Measurements from ENCODE around the gene UBE2E1. TPM values are rescaled to one million over a fixed set of nuclear protein-coding genes. Genes with fewer than 3 reads are reported as not detected.
"Not testable (repeated sequence)": the region's sequence is repeated elsewhere in the genome, so short reads cannot be mapped to it uniquely, and the experiment has no call there.

UBE2E1 gene
- total RNA-seq, 2 experiments from 2014 or later: 54.0 to 54.9 TPM

DNA sequence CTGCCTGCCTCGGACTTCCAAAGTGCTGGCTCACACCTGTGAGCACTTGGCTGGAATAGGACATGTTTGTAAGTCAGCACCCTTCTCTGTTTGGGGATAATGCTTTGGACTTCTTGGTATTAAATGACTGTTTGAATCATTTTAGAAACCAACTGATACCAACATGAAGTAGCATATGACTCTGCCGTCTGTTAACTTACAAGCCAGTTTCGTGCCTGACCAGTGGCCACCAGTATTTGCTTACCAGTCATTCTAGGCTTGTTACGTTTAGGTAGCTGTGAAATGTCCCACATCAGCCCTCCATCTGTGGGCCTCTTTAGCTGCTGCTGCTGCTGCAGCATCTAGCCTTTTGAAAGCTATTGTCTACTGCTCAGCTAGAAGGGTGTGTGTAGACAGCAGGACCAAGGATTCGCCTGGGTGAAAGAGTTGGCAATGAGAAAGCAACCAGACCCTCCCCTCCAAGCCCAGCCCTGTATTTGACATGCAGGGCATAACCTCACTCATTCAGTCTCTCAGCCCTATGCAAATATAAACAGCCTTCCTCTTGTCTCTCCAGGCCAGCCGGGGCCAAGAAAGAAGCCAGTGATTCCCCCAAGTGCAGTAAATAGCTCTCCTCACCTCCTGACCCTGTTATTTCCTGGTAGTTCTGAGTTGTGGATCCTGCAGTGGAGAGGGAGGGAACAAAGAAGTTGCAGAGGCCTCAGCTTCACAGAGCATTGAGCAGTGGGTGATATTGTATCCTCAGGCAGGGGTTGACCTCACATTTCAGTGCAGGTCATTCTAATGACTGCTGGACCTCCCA lies 60.0 kb downstream of the UBE2E1 start:
- H3K4me3 Mint-ChIP-seq: no peak overlapping the region
- H3K27ac Mint-ChIP-seq: no peak overlapping the region
- CTCF ChIA-PET: interaction anchor here (1.8 to 2.3 kb wide), 2 partner anchors 11 to 23 kb away, joined by 6 read pairs; no protein-coding TSS in a partner anchor
- no peaks in the 10 kb centered on the region for H3K9me3 Mint-ChIP-seq (ENCODE audit: insufficient read depth)
- peaks cover 4% of the 10 kb centered on the region for H3K36me3 Mint-ChIP-seq (ENCODE audit: low read depth)
- ATAC-seq: no peak
- POLR2A ChIA-PET: no interaction called here
- no peaks in the 10 kb centered on the region for H3K27me3 Mint-ChIP-seq (ENCODE audit: low read depth)
- no peak for DNase-seq
- peaks cover 2% of the 10 kb centered on the region for H3K4me1 Mint-ChIP-seq (ENCODE audit: low read depth)

- Mint-ChIP-seq H3K9me3 (ENCODE audit: insufficient read depth) (no peaks in the 10 kb centered on the region), H3K36me3 (ENCODE audit: low read depth) (peaks cover 4% of the 10 kb centered on the region), H3K27me3 (ENCODE audit: low read depth) (no peaks in the 10 kb centered on the region), H3K4me3 (no peak overlapping the region), H3K27ac (no peak overlapping the region), H3K4me1 (ENCODE audit: low read depth) (peaks cover 2% of the 10 kb centered on the region)
- DNase-seq (no peak), ATAC-seq (no peak)
- CTCF ChIA-PET: interaction anchor here (1.8 kb wide), 1 partner anchor 21 kb away, joined by 6 read pairs; no protein-coding TSS in a partner anchor
- POLR2A ChIA-PET: no interaction called here
Observed at GRCh38 chr3:23867400-23867799, 61.6 kb downstream of the UBE2E1 start.

DNA sequence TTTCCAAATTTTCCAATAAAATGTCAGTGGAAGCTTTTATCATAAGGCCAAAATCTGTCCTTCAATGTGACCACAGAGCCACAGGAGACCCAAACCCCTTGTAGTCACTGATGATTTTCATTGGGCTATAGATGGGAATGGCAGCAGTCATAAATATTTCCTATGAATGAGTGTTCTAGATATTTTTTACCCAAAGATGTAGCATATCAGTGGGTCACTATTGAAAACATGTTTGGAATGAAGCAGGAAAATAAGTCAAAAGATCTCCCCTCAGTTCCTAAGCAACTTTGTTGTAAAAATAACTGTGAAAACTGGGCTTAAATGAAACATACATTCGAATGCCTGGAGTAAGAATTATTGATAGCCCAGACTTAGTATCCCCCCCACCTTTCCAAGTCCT lies 62.1 kb downstream of the UBE2E1 start:
- H3K9me3 Mint-ChIP-seq (ENCODE audit: insufficient read depth): no peaks in the 10 kb centered on the region
- H3K36me3 Mint-ChIP-seq (ENCODE audit: low read depth): peaks cover 4% of the 10 kb centered on the region
- ChIA-PET CTCF (interaction anchor here (1.8 kb wide), 1 partner anchor 21 kb away, joined by 6 read pairs; no protein-coding TSS in a partner anchor), POLR2A (no interaction called here)
- DNase-seq (no peak), ATAC-seq (no peak)
- H3K4me1 Mint-ChIP-seq (ENCODE audit: low read depth): peaks cover 2% of the 10 kb centered on the region
- no peak overlapping the region for H3K4me3 Mint-ChIP-seq
- no peaks in the 10 kb centered on the region for H3K27me3 Mint-ChIP-seq (ENCODE audit: low read depth)
- H3K27ac Mint-ChIP-seq: no peak overlapping the region

GRCh38 chr3:23869977-23870662 lies 64.4 kb downstream of the UBE2E1 start:
- ChIA-PET POLR2A (interaction anchor here (0.6 kb wide), 1 partner anchor 92 kb away, joined by 3 read pairs; no protein-coding TSS in a partner anchor), CTCF (no interaction called here)
- Mint-ChIP-seq H3K36me3 (ENCODE audit: low read depth) (no peaks in the 10 kb centered on the region), H3K4me3 (no peak overlapping the region), H3K27me3 (ENCODE audit: low read depth) (no peaks in the 10 kb centered on the region), H3K27ac (no peak overlapping the region), H3K4me1 (ENCODE audit: low read depth) (no peaks in the 10 kb centered on the region), H3K9me3 (ENCODE audit: insufficient read depth) (no peaks in the 10 kb centered on the region)
- no peak for DNase-seq
- ATAC-seq: no peak

- H3K27ac Mint-ChIP-seq; H3K4me3 Mint-ChIP-seq; H3K9me3 Mint-ChIP-seq (ENCODE audit: insufficient read depth); DNase-seq; H3K27me3 Mint-ChIP-seq (ENCODE audit: low read depth); CTCF ChIA-PET; H3K4me1 Mint-ChIP-seq (ENCODE audit: low read depth); POLR2A ChIA-PET; H3K36me3 Mint-ChIP-seq (ENCODE audit: low read depth); ATAC-seq: not testable (repeated sequence)
Observed at GRCh38 chr3:23870663-23871043, 64.9 kb downstream of the UBE2E1 start.

- not testable (repeated sequence) for H3K4me1 Mint-ChIP-seq (ENCODE audit: low read depth)
Observed at GRCh38 chr3:23871361-23871760, 65.6 kb downstream of the UBE2E1 start.

DNA sequence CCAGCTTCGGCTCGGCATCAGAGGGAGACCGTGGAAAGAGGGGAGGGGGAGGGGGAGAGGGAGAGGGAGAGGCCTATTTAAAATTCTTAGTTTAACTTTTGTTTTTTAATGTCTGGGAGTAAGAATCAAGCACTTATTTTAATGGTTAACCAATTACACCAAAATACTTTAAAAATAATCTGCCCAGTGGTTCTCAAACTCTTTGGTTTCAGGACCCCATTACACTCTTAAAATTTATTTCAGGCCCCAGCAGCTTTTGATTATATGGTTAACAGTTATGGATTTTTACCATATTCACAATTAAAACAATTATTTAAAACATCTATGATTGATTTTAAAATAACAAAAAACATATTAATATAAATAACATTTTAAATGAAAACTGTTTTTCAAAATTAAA lies 66.6 kb downstream of the UBE2E1 start:
- DNase-seq (no peak), ATAC-seq (no peak)
- no peak overlapping the region for H3K27ac Mint-ChIP-seq
- no peak overlapping the region for H3K4me3 Mint-ChIP-seq
- H3K27me3 Mint-ChIP-seq (ENCODE audit: low read depth): no peaks in the 10 kb centered on the region
- no peaks in the 10 kb centered on the region for H3K4me1 Mint-ChIP-seq (ENCODE audit: low read depth)
- CTCF ChIA-PET: no interaction called here
- no peaks in the 10 kb centered on the region for H3K36me3 Mint-ChIP-seq (ENCODE audit: low read depth)
- no peaks in the 10 kb centered on the region for H3K9me3 Mint-ChIP-seq (ENCODE audit: insufficient read depth)
- POLR2A ChIA-PET: no interaction called here

More at GRCh38 chr3:23871361-23871760, 65.6 kb downstream of the UBE2E1 start:
- H3K27ac Mint-ChIP-seq; ATAC-seq; POLR2A ChIA-PET; DNase-seq; H3K27me3 Mint-ChIP-seq (ENCODE audit: low read depth); CTCF ChIA-PET; H3K4me3 Mint-ChIP-seq; H3K36me3 Mint-ChIP-seq (ENCODE audit: low read depth); H3K9me3 Mint-ChIP-seq (ENCODE audit: insufficient read depth): not testable (repeated sequence)

DNA sequence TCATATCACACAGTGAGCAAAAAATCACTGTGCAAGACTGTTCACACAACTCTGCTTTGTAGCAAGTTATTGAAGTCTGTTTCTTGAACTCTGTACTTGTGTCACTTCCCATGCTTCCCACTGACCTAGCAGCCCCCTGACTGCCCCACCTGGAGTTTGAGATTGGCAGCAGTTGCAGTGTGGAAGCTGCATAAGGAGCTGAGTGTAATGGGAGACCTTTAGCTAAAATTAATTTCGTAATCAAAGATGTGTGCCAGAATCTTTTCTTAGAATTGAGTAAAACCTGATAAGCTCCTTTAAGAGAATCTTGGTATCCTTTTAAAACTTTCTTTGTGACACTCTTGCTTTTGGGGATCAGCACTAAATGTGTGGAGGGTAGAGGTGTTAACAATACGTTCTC lies 68.2 kb downstream of the UBE2E1 start:
- Mint-ChIP-seq H3K4me1 (ENCODE audit: low read depth) (no peaks in the 10 kb centered on the region), H3K27me3 (ENCODE audit: low read depth) (no peaks in the 10 kb centered on the region), H3K9me3 (ENCODE audit: insufficient read depth) (no peaks in the 10 kb centered on the region), H3K27ac (no peak overlapping the region), H3K4me3 (no peak overlapping the region), H3K36me3 (ENCODE audit: low read depth) (no peaks in the 10 kb centered on the region)
- ChIA-PET CTCF (interaction anchor here (1.0 to 1.3 kb wide), 2 partner anchors 14 to 40 kb away, joined by 3 to 7 read pairs; no protein-coding TSS in a partner anchor), POLR2A (no interaction called here)
- DNase-seq: no peak
- no peak for ATAC-seq

DNA sequence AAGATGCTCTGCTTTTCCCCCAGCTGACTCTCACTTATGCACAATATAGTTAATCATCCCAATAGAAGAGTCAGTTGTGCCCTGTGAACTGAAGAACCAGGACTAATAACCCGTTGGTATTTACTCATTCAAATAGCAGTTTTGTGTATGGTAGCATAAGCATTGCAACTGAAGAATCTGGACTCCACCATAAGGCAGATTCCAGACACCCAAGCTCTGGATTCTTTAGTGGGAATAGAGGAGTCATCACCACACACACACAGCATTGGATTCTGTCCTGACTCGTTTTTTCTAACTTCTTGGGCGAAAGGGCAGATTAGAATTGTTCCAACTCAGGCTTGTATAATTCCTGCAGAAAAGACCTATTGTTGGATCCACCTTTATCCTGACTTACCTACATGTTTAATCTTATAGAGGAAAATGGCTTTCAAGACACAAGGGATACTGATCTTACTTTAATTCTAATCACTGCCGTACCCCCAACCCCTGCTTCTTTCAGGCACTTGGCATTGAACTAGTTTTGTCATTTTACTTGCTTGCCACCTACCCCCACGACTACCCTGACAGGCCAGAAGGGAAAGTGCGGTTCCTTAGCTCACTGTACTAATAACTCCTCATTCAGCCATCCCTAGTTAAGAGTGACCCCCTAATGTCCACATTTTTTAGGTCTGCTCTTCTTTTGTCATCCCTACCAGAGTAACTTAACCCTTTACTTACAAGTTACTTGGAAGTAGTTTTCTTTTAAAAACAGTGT lies 68.8 kb downstream of the UBE2E1 start:
- ATAC-seq (no peak), DNase-seq (no peak)
- no peaks in the 10 kb centered on the region for H3K9me3 Mint-ChIP-seq (ENCODE audit: insufficient read depth)
- no peaks in the 10 kb centered on the region for H3K36me3 Mint-ChIP-seq (ENCODE audit: low read depth)
- H3K4me3 Mint-ChIP-seq: no peak overlapping the region
- POLR2A ChIA-PET: no interaction called here
- H3K4me1 Mint-ChIP-seq (ENCODE audit: low read depth): no peaks in the 10 kb centered on the region
- H3K27ac Mint-ChIP-seq: no peak overlapping the region
- H3K27me3 Mint-ChIP-seq (ENCODE audit: low read depth): no peaks in the 10 kb centered on the region
- CTCF ChIA-PET: interaction anchor here (1.0 to 1.3 kb wide), 2 partner anchors 14 to 41 kb away, joined by 3 to 7 read pairs; no protein-coding TSS in a partner anchor

DNA sequence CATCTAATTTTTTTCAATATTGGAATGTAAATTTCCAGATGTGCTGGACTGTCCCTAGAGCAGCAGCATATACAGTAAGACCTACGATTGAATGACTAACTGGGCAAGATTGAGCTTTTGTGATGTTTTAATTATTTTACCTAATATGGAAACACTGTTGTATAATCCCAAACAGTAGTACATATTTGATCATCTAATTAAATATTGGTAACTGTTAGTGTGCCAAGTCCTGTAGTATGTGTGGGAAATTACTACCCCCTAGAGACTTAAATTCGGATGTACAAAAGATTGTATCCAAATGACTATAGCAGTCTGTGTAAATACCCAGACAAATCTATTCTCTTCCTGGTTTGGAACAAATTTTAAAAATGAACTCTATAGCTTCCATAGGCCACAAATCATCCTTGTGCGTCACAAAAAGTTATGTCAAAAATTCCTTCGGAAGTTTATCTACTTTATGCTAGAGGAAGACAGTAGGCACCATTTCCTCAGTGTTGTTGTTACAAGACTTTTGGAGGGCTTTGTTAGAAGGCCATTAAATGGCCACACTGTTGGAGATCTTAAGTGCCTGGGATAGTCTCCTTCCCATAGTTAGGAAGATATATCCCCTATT lies 69.5 kb downstream of the UBE2E1 start:
- no peaks in the 10 kb centered on the region for H3K36me3 Mint-ChIP-seq (ENCODE audit: low read depth)
- no peak overlapping the region for H3K27ac Mint-ChIP-seq
- no peaks in the 10 kb centered on the region for H3K27me3 Mint-ChIP-seq (ENCODE audit: low read depth)
- no peaks in the 10 kb centered on the region for H3K9me3 Mint-ChIP-seq (ENCODE audit: insufficient read depth)
- POLR2A ChIA-PET: no interaction called here
- DNase-seq (no peak), ATAC-seq (no peak)
- no peaks in the 10 kb centered on the region for H3K4me1 Mint-ChIP-seq (ENCODE audit: low read depth)
- CTCF ChIA-PET: no interaction called here
- no peak overlapping the region for H3K4me3 Mint-ChIP-seq

- ATAC-seq: no peak
- Mint-ChIP-seq H3K36me3 (ENCODE audit: low read depth) (peaks cover 7% of the 10 kb centered on the region), H3K27me3 (ENCODE audit: low read depth) (no peaks in the 10 kb centered on the region), H3K27ac (no peak overlapping the region), H3K9me3 (ENCODE audit: insufficient read depth) (no peaks in the 10 kb centered on the region), H3K4me3 (no peak overlapping the region), H3K4me1 (ENCODE audit: low read depth) (peaks cover 10% of the 10 kb centered on the region)
- ChIA-PET CTCF (interaction anchor here (1.7 kb wide), 1 partner anchor 10 kb away, joined by 5 read pairs; no protein-coding TSS in a partner anchor), POLR2A (interaction anchor here (0.9 kb wide), 1 partner anchor 40 kb away, joined by 3 read pairs; the partner anchor contains the start of genes NKIRAS1 and RPL15)
- no peak for DNase-seq
Observed at GRCh38 chr3:23876923-23877322, 71.2 kb downstream of the UBE2E1 start.
